ENCODE data around the gene TIMM22. TPM values are rescaled to one million over a fixed set of nuclear protein-coding genes. Genes with fewer than 3 reads are reported as not detected.
A peak's percentile ranks its signal among the peaks of the same experiment; 100 is the strongest.

TIMM22 gene
- total RNA-seq, 1 donor: 10.5 TPM

GRCh38 chr17:1026599-1026975 is 29.7 kb downstream of the TIMM22 start:
- H2AFZ ChIP-seq (ENCODE audit: low read length): no peak overlapping the region
- peaks cover 10% of the 10 kb centered on the region for H3K4me1 ChIP-seq (ENCODE audit: insufficient read depth, low read length)
- H3K4me3 ChIP-seq (ENCODE audit: insufficient read depth, low read length): no peak overlapping the region
- no peaks in the 10 kb centered on the region for H3K36me3 ChIP-seq (ENCODE audit: insufficient read depth, low read length)
- no peak overlapping the region for H3K4me2 ChIP-seq (ENCODE audit: insufficient read depth, low read length)
- no peak for DNase-seq (ENCODE audit: insufficient read length, low spot score, missing footprints)
- H3K27me3 ChIP-seq (ENCODE audit: insufficient read depth, low read length): no peaks in the 10 kb centered on the region
- H4K20me1 ChIP-seq (ENCODE audit: insufficient read depth, low read length): peaks cover 14% of the 10 kb centered on the region
- H3K79me2 ChIP-seq (ENCODE audit: insufficient read depth, low read length): peaks cover 14% of the 10 kb centered on the region
- no peaks in the 10 kb centered on the region for H3K9me3 ChIP-seq (ENCODE audit: low read depth, low read length)
- TF ChIP-seq CTCF (IDR thresholded peaks at IDR 0.05; ENCODE audit: extremely low read depth, low read depth, low read length): no peak
- H3K27ac ChIP-seq (ENCODE audit: low read depth, low read length): no peak overlapping the region

- no peak for TF ChIP-seq CTCF (IDR thresholded peaks at IDR 0.05; ENCODE audit: extremely low read depth, low read depth, low read length)
- Histone ChIP-seq H4K20me1 (ENCODE audit: insufficient read depth, low read length) (peaks cover 14% of the 10 kb centered on the region), H3K79me2 (ENCODE audit: insufficient read depth, low read length) (peaks cover 14% of the 10 kb centered on the region), H3K4me3 (ENCODE audit: insufficient read depth, low read length) (no peak overlapping the region), H3K27ac (ENCODE audit: low read depth, low read length) (no peak overlapping the region), H3K9me3 (ENCODE audit: low read depth, low read length) (no peaks in the 10 kb centered on the region), H2AFZ (ENCODE audit: low read length) (no peak overlapping the region), H3K4me2 (ENCODE audit: insufficient read depth, low read length) (no peak overlapping the region), H3K36me3 (ENCODE audit: insufficient read depth, low read length) (no peaks in the 10 kb centered on the region), H3K4me1 (ENCODE audit: insufficient read depth, low read length) (peaks cover 10% of the 10 kb centered on the region), H3K27me3 (ENCODE audit: insufficient read depth, low read length) (no peaks in the 10 kb centered on the region)
- no peak for DNase-seq (ENCODE audit: insufficient read length, low spot score, missing footprints)
These were observed 30.1 kb downstream of the TIMM22 start for GRCh38 chr17:1027044-1027443.

GRCh38 chr17:1029196-1029921 is 32.4 kb downstream of the TIMM22 start:
- no peaks in the 10 kb centered on the region for H3K27me3 ChIP-seq (ENCODE audit: insufficient read depth, low read length)
- no peaks in the 10 kb centered on the region for H3K9me3 ChIP-seq (ENCODE audit: low read depth, low read length)
- no peak overlapping the region for H3K4me3 ChIP-seq (ENCODE audit: insufficient read depth, low read length)
- no peak for TF ChIP-seq CTCF (IDR thresholded peaks at IDR 0.05; ENCODE audit: extremely low read depth, low read depth, low read length)
- peak overlapping the region; percentile 68 for H2AFZ ChIP-seq (ENCODE audit: low read length)
- DNase-seq (ENCODE audit: insufficient read length, low spot score, missing footprints): peak; percentile 97
- H4K20me1 ChIP-seq (ENCODE audit: insufficient read depth, low read length): peaks cover 23% of the 10 kb centered on the region
- peak overlapping the region; percentile 75 for H3K27ac ChIP-seq (ENCODE audit: low read depth, low read length)
- peaks cover 10% of the 10 kb centered on the region for H3K4me1 ChIP-seq (ENCODE audit: insufficient read depth, low read length)
- peaks cover 14% of the 10 kb centered on the region for H3K79me2 ChIP-seq (ENCODE audit: insufficient read depth, low read length)
- H3K36me3 ChIP-seq (ENCODE audit: insufficient read depth, low read length): no peaks in the 10 kb centered on the region
- H3K4me2 ChIP-seq (ENCODE audit: insufficient read depth, low read length): peak overlapping the region; percentile 54

GRCh38 chr17:1029922-1030644 is 33.2 kb downstream of the TIMM22 start:
- no peak overlapping the region for H3K27ac ChIP-seq (ENCODE audit: low read depth, low read length)
- peaks cover 28% of the 10 kb centered on the region for H4K20me1 ChIP-seq (ENCODE audit: insufficient read depth, low read length)
- DNase-seq (ENCODE audit: insufficient read length, low spot score, missing footprints): no peak
- H3K4me3 ChIP-seq (ENCODE audit: insufficient read depth, low read length): no peak overlapping the region
- H3K9me3 ChIP-seq (ENCODE audit: low read depth, low read length): no peaks in the 10 kb centered on the region
- TF ChIP-seq CTCF (IDR thresholded peaks at IDR 0.05; ENCODE audit: extremely low read depth, low read depth, low read length): no peak
- H3K4me2 ChIP-seq (ENCODE audit: insufficient read depth, low read length): no peak overlapping the region
- H3K4me1 ChIP-seq (ENCODE audit: insufficient read depth, low read length): peaks cover 10% of the 10 kb centered on the region
- no peak overlapping the region for H2AFZ ChIP-seq (ENCODE audit: low read length)
- H3K79me2 ChIP-seq (ENCODE audit: insufficient read depth, low read length): peaks cover 14% of the 10 kb centered on the region
- H3K36me3 ChIP-seq (ENCODE audit: insufficient read depth, low read length): no peaks in the 10 kb centered on the region
- H3K27me3 ChIP-seq (ENCODE audit: insufficient read depth, low read length): no peaks in the 10 kb centered on the region
